Measurements from ENCODE around the gene LSR. TPM values are rescaled to one million over a fixed set of nuclear protein-coding genes. Genes with fewer than 3 reads are reported as not detected.

The LSR gene
- polyA plus RNA-seq, 1 experiment = 0.42 TPM

- TF ChIP-seq CTCF (IDR thresholded peaks at IDR 0.05; ENCODE audit: insufficient read depth, low read depth, low read length) = no peak
- Histone ChIP-seq H3K4me3 (ENCODE audit: low read depth, low read length) (no peak overlapping the region), H3K27me3 (ENCODE audit: control insufficient read depth, insufficient read depth, low read length) (peaks cover under 1% of the 10 kb centered on the region), H3K36me3 (ENCODE audit: control insufficient read depth, insufficient read depth, low read length) (peaks cover 32% of the 10 kb centered on the region)
- ChIA-PET CTCF (no interaction called here), POLR2A (no interaction called here)
- no peak for DNase-seq (ENCODE audit: low read depth)
Observed at GRCh38 chr19:35276706-35277281, 28.0 kb downstream of the LSR start.

GRCh38 chr19:35278578-35279284 is 29.9 kb downstream of the LSR start:
- peaks cover 7% of the 10 kb centered on the region for H3K27me3 ChIP-seq (ENCODE audit: control insufficient read depth, insufficient read depth, low read length)
- TF ChIP-seq CTCF (IDR thresholded peaks at IDR 0.05; ENCODE audit: insufficient read depth, low read depth, low read length) = no peak
- peaks cover 20% of the 10 kb centered on the region for H3K36me3 ChIP-seq (ENCODE audit: control insufficient read depth, insufficient read depth, low read length)
- no peak for DNase-seq (ENCODE audit: low read depth)
- ChIA-PET CTCF (no interaction called here), POLR2A (no interaction called here)
- H3K4me3 ChIP-seq (ENCODE audit: low read depth, low read length) = no peak overlapping the region

- CTCF ChIA-PET = no interaction called here
- DNase-seq (ENCODE audit: low read depth) = no peak
- Histone ChIP-seq H3K27me3 (ENCODE audit: control insufficient read depth, insufficient read depth, low read length) (peaks cover 10% of the 10 kb centered on the region), H3K4me3 (ENCODE audit: low read depth, low read length) (no peak overlapping the region), H3K36me3 (ENCODE audit: control insufficient read depth, insufficient read depth, low read length) (peaks cover 15% of the 10 kb centered on the region)
- POLR2A ChIA-PET = no interaction called here
- no peak for TF ChIP-seq CTCF (IDR thresholded peaks at IDR 0.05; ENCODE audit: insufficient read depth, low read depth, low read length)
Observed at GRCh38 chr19:35279374-35279773, 30.6 kb downstream of the LSR start.

- DNase-seq (ENCODE audit: low read depth) = no peak
- ChIA-PET POLR2A (no interaction called here), CTCF (no interaction called here)
Observed at GRCh38 chr19:35279985-35280821, 31.4 kb downstream of the LSR start.

More at GRCh38 chr19:35279985-35280821, 31.4 kb downstream of the LSR start:
- no peak for TF ChIP-seq CTCF (IDR thresholded peaks at IDR 0.05; ENCODE audit: insufficient read depth, low read depth, low read length)
- Histone ChIP-seq H3K36me3 (ENCODE audit: control insufficient read depth, insufficient read depth, low read length) (peaks cover 11% of the 10 kb centered on the region), H3K4me3 (ENCODE audit: low read depth, low read length) (no peak overlapping the region), H3K27me3 (ENCODE audit: control insufficient read depth, insufficient read depth, low read length) (peaks cover 13% of the 10 kb centered on the region)
